HCT116 (cell line): ENCODE results near the gene NR2C2. TPM values are rescaled to one million over a fixed set of nuclear protein-coding genes. Genes with fewer than 3 reads are reported as not detected.

Source experiments
- ATAC-seq: fragments of 200-7000 bp; cut with Tn5 transposase; 2 replicates; pipeline ENCODE4 v1.9.1; 2020; ENCODE audit warnings: mild to moderate bottlenecking, moderate library complexity
- BruUV-seq: library from RNA; stranded (reverse); fragments of 400-500 nt; replicated peaks from 2 replicates; lab custom pipeline; 2021; lab: Mats Ljungman, UMichigan
- CTCF ChIA-PET: fragments of 300-600 bp; sonication (Branson Sonifier 250); formaldehyde crosslinking; loops from one replicate; lab custom pipeline; 2021; ENCODE audit warnings: antibody characterized with exemption; lab: Charles Lee
- POLR2A ChIA-PET: fragments of 300-600, 350-600 bp; sonication (Branson Sonifier 250); formaldehyde crosslinking; loops from one replicate; lab custom pipeline; 2021; ENCODE audit warnings: antibody characterized with exemption; lab: Charles Lee
- RAD21 ChIA-PET, 2 experiments: fragments of 300-600 bp; sonication (Branson Sonifier 250); formaldehyde crosslinking; loops; one replicate each; lab custom pipeline; 2023; ENCODE audit warnings: low total read pairs in 2 of 2; ENCODE audit not compliant: uncharacterized antibody in 2 of 2, unreplicated experiment in 2 of 2, low non-redundant PET in 1 of 2; lab: Charles Lee
- DNase-seq: peaks from one replicate; pipeline ENCODE4 v3.0.0-alpha.2; 2010; ENCODE audit warnings: low read depth, low spot score
- H2AFZ ChIP-seq: fragments of 200-600 bp; shearing (Covaris generic), sonication (generic); 2 replicates; pipeline ENCODE4 v1.6.1; 2017; ENCODE audit warnings: low read depth, mixed run types, mixed read lengths, antibody characterized with exemption, low read length; ENCODE audit not compliant: poor library complexity, severe bottlenecking
- H3K27ac ChIP-seq: 2 replicates; pipeline ENCODE4 v1.5.1; 2012; ENCODE audit warnings: low read depth, low read length
- H3K27me3 ChIP-seq: fragments of 200-600 bp; sonication (generic); 2 replicates; pipeline ENCODE4 v1.6.1; 2016; ENCODE audit warnings: mixed run types, low read length, mixed read lengths; ENCODE audit not compliant: insufficient read depth
- H3K36me3 ChIP-seq, 2 experiments: fragments of 200-500 bp in 1 of 2; fragments of 200-600 bp in 1 of 2; sonication (Bioruptor generic) in 1 of 2; sonication (generic) in 1 of 2; 2 replicates each; pipeline versions ENCODE4 v1.5.1 to v1.6.1; 2014 to 2016; ENCODE audit warnings: low read length in 2 of 2, inconsistent platforms in 1 of 2, mixed read lengths in 1 of 2, mixed run types in 1 of 2; ENCODE audit not compliant: insufficient read depth in 2 of 2, control insufficient read depth in 1 of 2
- H3K4me1 ChIP-seq, 2 experiments: fragments of 200-600 bp in 1 of 2; sonication (generic) in 1 of 2; 2 replicates each; pipeline versions ENCODE4 v1.5.1 to v1.6.1; 2012 to 2017; ENCODE audit warnings: low read length in 2 of 2, inconsistent platforms in 1 of 2, mild to moderate bottlenecking in 1 of 2, mixed read lengths in 1 of 2, mixed run types in 1 of 2, moderate library complexity in 1 of 2; ENCODE audit not compliant: insufficient read depth in 2 of 2, control insufficient read depth in 1 of 2
- H3K4me2 ChIP-seq: fragments of 200-600 bp; sonication (generic); 2 replicates; pipeline ENCODE4 v1.6.1; 2017; ENCODE audit warnings: mixed run types, low read length, mixed read lengths
- H3K4me3 ChIP-seq, 2 experiments: fragments of 200-600 bp in 1 of 2; sonication (generic) in 1 of 2; replicated peaks in 1 of 2; 2 replicates each; pipeline ENCODE4 v1.5.1; 2011 to 2016; ENCODE audit warnings: low read length in 2 of 2, control low read depth in 1 of 2, low read depth in 1 of 2, mild to moderate bottlenecking in 1 of 2, mixed read lengths in 1 of 2, mixed run types in 1 of 2
- H3K79me2 ChIP-seq: fragments of 200-600 bp; sonication (generic); 2 replicates; pipeline ENCODE4 v1.6.1; 2017; ENCODE audit warnings: mild to moderate bottlenecking, mixed run types, low read length, moderate library complexity, mixed read lengths; ENCODE audit not compliant: insufficient read depth
- H3K9ac ChIP-seq: fragments of 200-600 bp; sonication (generic); 2 replicates; pipeline ENCODE4 v1.6.1; 2016; ENCODE audit warnings: low read length, mixed read lengths
- H3K9me2 ChIP-seq: fragments of 200-600 bp; sonication (generic), shearing (Covaris generic); 2 replicates; pipeline ENCODE4 v1.6.1; 2017; ENCODE audit warnings: mixed run types, mild to moderate bottlenecking, moderate library complexity; ENCODE audit not compliant: insufficient read depth
- H3K9me3 ChIP-seq, 2 experiments: fragments of 200-500 bp in 1 of 2; fragments of 200-600 bp in 1 of 2; sonication (Bioruptor generic) in 1 of 2; sonication (generic) in 1 of 2; 2 replicates each; pipeline ENCODE4 v1.6.1; 2014 to 2017; ENCODE audit warnings: low read length in 2 of 2, mixed read lengths in 2 of 2, inconsistent platforms in 1 of 2, low read depth in 1 of 2, mild to moderate bottlenecking in 1 of 2, mixed run types in 1 of 2, moderate library complexity in 1 of 2; ENCODE audit not compliant: control insufficient read depth in 1 of 2, insufficient read depth in 1 of 2
- H4K20me1 ChIP-seq: fragments of 200-600 bp; sonication (generic), shearing (Covaris generic); 2 replicates; pipeline ENCODE4 v1.6.1; 2017; ENCODE audit warnings: mixed run types, mild to moderate bottlenecking, moderate library complexity; ENCODE audit not compliant: insufficient read depth
- CEBPB ChIP-seq: IDR thresholded peaks from 2 replicates; pipeline ENCODE4 v1.6.1; 2012; ENCODE audit warnings: low read depth
- EZH2 ChIP-seq: fragments of 200-600 bp; sonication (generic); IDR thresholded peaks from 2 replicates; pipeline ENCODE4 v1.6.1; 2017; ENCODE audit warnings: antibody characterized with exemption, mixed run types
- FOSL1 ChIP-seq: IDR thresholded peaks from 2 replicates; pipeline ENCODE4 v1.6.1; 2012; ENCODE audit warnings: low read depth
- POLR2A ChIP-seq: IDR thresholded peaks from 2 replicates; pipeline ENCODE4 v1.7.0; 2011; ENCODE audit warnings: borderline replicate concordance; ENCODE audit not compliant: insufficient read depth, insufficient read length; ENCODE audit errors: extremely low read depth
- REST ChIP-seq: IDR thresholded peaks from 2 replicates; pipeline ENCODE4 v1.6.1; 2012; ENCODE audit warnings: low read depth
- SP1 ChIP-seq: IDR thresholded peaks from 2 replicates; pipeline ENCODE4 v1.6.1; 2012; ENCODE audit warnings: low read depth
- SRF ChIP-seq: IDR thresholded peaks from 2 replicates; pipeline ENCODE4 v1.6.1; 2012; ENCODE audit warnings: low read depth
- ZNF274 ChIP-seq: fragments of 200-500 bp; sonication (Bioruptor generic); IDR thresholded peaks from 2 replicates; pipeline ENCODE4 v1.6.1; 2014; ENCODE audit warnings: mild to moderate bottlenecking, low read depth, low read length, inconsistent platforms
- intact Hi-C: fragments of 100-400 bp; cut with micrococcal nuclease; formaldehyde crosslinking; loops from 2 replicates; pipeline ENCODE4 v1.10.0; 2022
- total RNA-seq: library from RNA; stranded (reverse); gene quantifications from one replicate; pipeline ENCODE4 v1.2.1, GENCODE V29; 2021; ENCODE audit not compliant: unreplicated experiment

NR2C2 gene
- total RNA-seq, 1 experiment from 2014 or later = 45.0 TPM

DNA sequence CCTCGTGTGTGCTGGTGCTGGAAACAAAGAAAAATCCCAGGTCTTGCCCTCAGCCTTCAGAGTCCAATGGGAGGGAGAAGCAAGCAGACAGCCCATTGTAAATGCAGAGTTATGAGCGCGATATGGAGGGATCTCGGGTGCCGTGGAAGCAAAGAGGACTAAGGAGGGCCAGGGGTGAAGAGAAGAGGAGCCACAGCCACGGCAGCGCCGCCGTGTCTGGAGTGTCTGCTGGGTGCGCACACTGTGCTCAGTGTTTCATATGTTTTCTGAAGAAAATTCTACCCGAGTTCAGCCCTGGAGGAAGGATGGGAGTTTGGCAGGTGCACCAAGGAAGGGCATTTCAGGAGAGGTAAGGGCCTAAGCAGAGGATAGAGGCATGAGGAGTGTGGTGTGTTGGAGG, 35.7 kb upstream of the NR2C2 start:
- POLR2A ChIA-PET = no interaction called here
- DNase-seq = no peak
- Histone ChIP-seq H3K27me3 (no peaks in the 10 kb centered on the region), H2AFZ (no peak overlapping the region), H3K4me3 (no peak overlapping the region), H3K79me2 (no peaks in the 10 kb centered on the region)
- CTCF ChIA-PET = no interaction called here
- TF ChIP-seq ZNF274 = no peak
- TF ChIP-seq SRF = no peak
- TF ChIP-seq SP1 = no peak
- TF ChIP-seq EZH2 = no peak
- TF ChIP-seq REST = no peak
- TF ChIP-seq POLR2A = no peak
- no peak for TF ChIP-seq FOSL1
- no peak for TF ChIP-seq CEBPB
- TF ChIP-seq, all 23 proteins: peak for 0
- H3K9me3 ChIP-seq = no peaks in the 10 kb centered on the region
- no TSS peak for BruUV-seq
- H3K4me2 ChIP-seq = no peak overlapping the region
- no peaks in the 10 kb centered on the region for H3K9me2 ChIP-seq
- RAD21 ChIA-PET = no interaction called here
- ATAC-seq = no peak
- intact Hi-C loops = no loop called here
- H3K27ac ChIP-seq = no peak overlapping the region
- H3K9ac ChIP-seq = no peak overlapping the region
- H3K36me3 ChIP-seq = no peaks in the 10 kb centered on the region
- no peaks in the 10 kb centered on the region for H4K20me1 ChIP-seq
- H3K4me1 ChIP-seq = no peaks in the 10 kb centered on the region
